GM12874 (cell line): ENCODE results near the gene SLC24A5.
A peak's percentile ranks its signal among the peaks of the same experiment; 100 is the strongest.

Experiments used
- CTCF ChIP-seq: IDR thresholded peaks from 2 replicates; pipeline ENCODE4 v1.5.1; 2011; ENCODE audit warnings: low read depth, mild to moderate bottlenecking, control low read depth, low read length, moderate library complexity; ENCODE audit not compliant: insufficient read depth

SLC24A5 gene

GRCh38 chr15:48120745-48121144 lies at the start of gene SLC24A5:
Gene SLC24A5, plus strand, starts transcription at chr15:48120990. Its CDS starts 55 bp downstream, at chr15:48121045.
- TF ChIP-seq CTCF = no peak

- no peak for TF ChIP-seq CTCF
Measured at GRCh38 chr15:48072941-48073340, 47.8 kb upstream of the SLC24A5 start.

- no peak for TF ChIP-seq CTCF
Measured at GRCh38 chr15:48073881-48074280, 46.9 kb upstream of the SLC24A5 start.

GRCh38 chr15:48076454-48076853 lies 44.3 kb upstream of the SLC24A5 start:
- no peak for TF ChIP-seq CTCF

GRCh38 chr15:48077616-48078184 lies 43.1 kb upstream of the SLC24A5 start:
- no peak for TF ChIP-seq CTCF

GRCh38 chr15:48084759-48085590 lies 35.8 kb upstream of the SLC24A5 start:
- TF ChIP-seq CTCF = peak; percentile 39; the same call in 1 of the 2 replicates

- TF ChIP-seq CTCF = no peak
Measured at GRCh38 chr15:48085591-48085930, 35.2 kb upstream of the SLC24A5 start.
